GM21526 (cell line): ENCODE measurements around the gene VTCN1.

Source experiments
- ATAC-seq: cut with Tn5 transposase; IDR thresholded peaks from one replicate; pipeline ENCODE4 v1.9.1; 2021; ENCODE audit warnings: moderate library complexity; ENCODE audit not compliant: unreplicated experiment, low FRiP score

Gene VTCN1

GRCh38 chr1:117210386-117210785 is 341 bp downstream of the VTCN1 start:
- ATAC-seq, result no peak

GRCh38 chr1:117209094-117209493 is 1.6 kb downstream of the VTCN1 start:
- no peak for ATAC-seq

GRCh38 chr1:117208580-117208979 is 2.1 kb downstream of the VTCN1 start:
- no peak for ATAC-seq

GRCh38 chr1:117205368-117205767 is 5.4 kb downstream of the VTCN1 start:
- ATAC-seq, result no peak

- ATAC-seq, result no peak
Measured at GRCh38 chr1:117201808-117202207, 8.9 kb downstream of the VTCN1 start.

- no peak for ATAC-seq
Measured at GRCh38 chr1:117198097-117198496, 12.6 kb downstream of the VTCN1 start.

- ATAC-seq, result no peak
Measured at GRCh38 chr1:117189726-117190125, 21.0 kb downstream of the VTCN1 start.

- no peak for ATAC-seq
Measured at GRCh38 chr1:117188816-117189437, 21.8 kb downstream of the VTCN1 start.

GRCh38 chr1:117188170-117188815 is 22.4 kb downstream of the VTCN1 start:
- no peak for ATAC-seq

- no peak for ATAC-seq
Measured at GRCh38 chr1:117183112-117183511, 27.6 kb downstream of the VTCN1 start.

- ATAC-seq, result no peak
Measured at GRCh38 chr1:117182319-117182718, 28.4 kb downstream of the VTCN1 start.

- ATAC-seq, result no peak
Measured at GRCh38 chr1:117181630-117182041, 29.1 kb downstream of the VTCN1 start.

- no peak for ATAC-seq
Measured at GRCh38 chr1:117180147-117180967, 30.4 kb downstream of the VTCN1 start.

GRCh38 chr1:117179471-117179870 is 31.3 kb downstream of the VTCN1 start:
- ATAC-seq, result no peak

GRCh38 chr1:117178756-117179155 is 32.0 kb downstream of the VTCN1 start:
- no peak for ATAC-seq

- ATAC-seq, result no peak
Measured at GRCh38 chr1:117177376-117177775, 33.4 kb downstream of the VTCN1 start.

GRCh38 chr1:117176579-117176978 is 34.1 kb downstream of the VTCN1 start:
- no peak for ATAC-seq

- no peak for ATAC-seq
Measured at GRCh38 chr1:117174851-117175250, 35.9 kb downstream of the VTCN1 start.

- ATAC-seq, result no peak
Measured at GRCh38 chr1:117173691-117174090, 37.0 kb downstream of the VTCN1 start.

- ATAC-seq, result no peak
Measured at GRCh38 chr1:117173006-117173405, 37.7 kb downstream of the VTCN1 start.

- no peak for ATAC-seq
Measured at GRCh38 chr1:117171900-117172511, 38.7 kb downstream of the VTCN1 start.
